K562 (cell line): ENCODE results near the gene KRTAP5-4. TPM values are rescaled to one million over a fixed set of nuclear protein-coding genes. Genes with fewer than 3 reads are reported as not detected.

Experiments used
- ATAC-seq: fragments of 200-7000 bp; cut with Tn5 transposase; 3 replicates; pipeline ENCODE4 v1.9.1; 2020; ENCODE audit warnings: moderate library complexity
- BruUV-seq: library from RNA; stranded (reverse); fragments of 400-500 nt; replicated peaks from 2 replicates; lab custom pipeline; 2021; lab: Mats Ljungman, UMichigan
- CTCF ChIA-PET: fragments of 300-600 bp; formaldehyde crosslinking; extraction: SDS; loops from one replicate; lab custom pipeline; 2021; ENCODE audit warnings: low intra/inter-chr PET ratio; lab: Yijun Ruan, JAX
- POLR2A ChIA-PET: fragments of 300-600, 350-650 bp; sonication (Branson Sonifier 250); formaldehyde crosslinking; extraction: SDS; loops from one replicate; lab custom pipeline; 2021; ENCODE audit warnings: antibody characterized with exemption, inconsistent platforms; lab: Yijun Ruan, JAX
- DNase-seq, 4 experiments: peaks; one replicate each; pipeline versions ENCODE4 v3.0.0 to v3.0.0-alpha.2; 2011 to 2018; ENCODE audit warnings: low spot score in 3 of 4, mixed read lengths in 3 of 4; ENCODE audit errors: extremely low read depth in 1 of 4
- FAIRE-seq: peaks from 2 replicates; lab custom pipeline; 2011; peaks lifted over from hg19 to GRCh38; lab: Jason Lieb, UNC
- H2AFZ ChIP-seq: 2 replicates; pipeline ENCODE4 v1.6.0; 2011; ENCODE audit warnings: low read depth, low read length, control low read depth, inconsistent platforms
- H3K27ac ChIP-seq: fragments of 200-600 bp; 3 replicates; pipeline ENCODE4 v1.8.0; 2011; ENCODE audit warnings: low read depth, mild to moderate bottlenecking, control low read depth, inconsistent platforms, low read length, moderate library complexity, mixed read lengths; ENCODE audit errors: extremely low read depth
- H3K27me3 ChIP-seq, 2 experiments: fragments of 300-600 bp in 1 of 2; 2 replicates in 1 of 2; 3 replicates in 1 of 2; pipeline versions ENCODE4 v1.6.0 to v1.8.0; 2011; ENCODE audit warnings: inconsistent platforms in 2 of 2, low read length in 2 of 2, mild to moderate bottlenecking in 1 of 2, mixed read lengths in 1 of 2, moderate library complexity in 1 of 2; ENCODE audit not compliant: control insufficient read depth in 2 of 2, insufficient read depth in 2 of 2
- H3K36me3 ChIP-seq: fragments of 300-600 bp; 3 replicates; pipeline ENCODE4 v1.8.0; 2011; ENCODE audit warnings: mild to moderate bottlenecking, low read length, inconsistent platforms; ENCODE audit not compliant: control insufficient read depth, insufficient read depth
- H3K4me1 ChIP-seq, 2 experiments: fragments of 200-600 bp in 1 of 2; replicated peaks in 1 of 2; 2 replicates in 1 of 2; 3 replicates in 1 of 2; pipeline versions ENCODE4 v1.5.1 to v1.8.0; 2011; ENCODE audit warnings: inconsistent platforms in 2 of 2, low read length in 2 of 2, mild to moderate bottlenecking in 1 of 2, mixed read lengths in 1 of 2, moderate library complexity in 1 of 2; ENCODE audit not compliant: control insufficient read depth in 2 of 2, insufficient read depth in 2 of 2
- H3K4me2 ChIP-seq: 2 replicates; pipeline ENCODE4 v1.6.1; 2011; ENCODE audit warnings: low read length, control low read depth, inconsistent platforms, mixed read lengths; ENCODE audit not compliant: insufficient read depth
- H3K4me3 ChIP-seq: fragments of 200-600 bp; sonication (generic), shearing (Covaris generic); 2 replicates; pipeline ENCODE4 v1.5.1; 2016; ENCODE audit warnings: control low read depth, inconsistent platforms
- H3K79me2 ChIP-seq: fragments of 200-600 bp; 3 replicates; pipeline ENCODE4 v1.8.0; 2011; ENCODE audit warnings: low read length, inconsistent platforms; ENCODE audit not compliant: control insufficient read depth, insufficient read depth
- H3K9ac ChIP-seq, 2 experiments: 2 replicates each; pipeline versions ENCODE4 v1.6.0 to v1.6.1; 2011; ENCODE audit warnings: low read depth in 2 of 2, low read length in 2 of 2, control low read depth in 1 of 2, inconsistent platforms in 1 of 2, mild to moderate bottlenecking in 1 of 2, mixed read lengths in 1 of 2; ENCODE audit not compliant: insufficient read depth in 1 of 2
- H3K9me1 ChIP-seq: one replicate; pipeline ENCODE4 v1.6.0; 2011; ENCODE audit warnings: inconsistent platforms, mild to moderate bottlenecking, low read length, moderate library complexity; ENCODE audit not compliant: control insufficient read depth, insufficient read depth
- H3K9me3 ChIP-seq: replicated peaks from 2 replicates; pipeline ENCODE4 v1.5.1; 2011; ENCODE audit warnings: low read depth, low read length, inconsistent platforms; ENCODE audit not compliant: control insufficient read depth, insufficient read depth
- H4K20me1 ChIP-seq: replicated peaks from 2 replicates; pipeline ENCODE4 v1.6.1; 2011; ENCODE audit warnings: low read length, inconsistent platforms, mixed read lengths; ENCODE audit not compliant: control insufficient read depth, insufficient read depth
- ATF7 ChIP-seq: fragments of 450-650 bp; IDR thresholded peaks from 2 replicates; pipeline ENCODE4 v1.7.1; 2014; ENCODE audit warnings: mild to moderate bottlenecking, moderate library complexity
- C11orf30 ChIP-seq: fragments of 450-650 bp; IDR thresholded peaks from 2 replicates; pipeline ENCODE4 v1.6.1; 2016; ENCODE audit warnings: low read depth, mild to moderate bottlenecking
- DACH1 ChIP-seq: fragments of 450-650 bp; IDR thresholded peaks from 2 replicates; pipeline ENCODE4 v1.6.1; 2018; ENCODE audit not compliant: partially characterized antibody
- MYBL2 ChIP-seq, 2 experiments: fragments of 450-650 bp in 1 of 2; sonication (generic) in 1 of 2; formaldehyde crosslinking in 1 of 2; IDR thresholded peaks; 2 replicates each; pipeline versions ENCODE4 v1.6.1 to v1.8.1; 2017 to 2022; ENCODE audit warnings: borderline replicate concordance in 1 of 2, inconsistent platforms in 1 of 2, low read depth in 1 of 2, mild to moderate bottlenecking in 1 of 2, missing genetic modification reagents in 1 of 2, moderate library complexity in 1 of 2
- PCBP2 ChIP-seq: fragments of 200-400 bp; formaldehyde crosslinking; IDR thresholded peaks from 2 replicates; pipeline ENCODE4 v1.6.1; 2018; ENCODE audit warnings: low read length, low read depth, mild to moderate bottlenecking, moderate library complexity; ENCODE audit not compliant: poor library complexity, severe bottlenecking
- POLR2G ChIP-seq: fragments of 200-400 bp; formaldehyde crosslinking; IDR thresholded peaks from 2 replicates; pipeline ENCODE4 v1.6.1; 2017; ENCODE audit warnings: low read depth, mild to moderate bottlenecking, antibody characterized with exemption, low read length, moderate library complexity
- PRPF4 ChIP-seq: fragments of 200-400 bp; formaldehyde crosslinking; IDR thresholded peaks from one replicate; pipeline ENCODE4 v1.6.1; 2017; ENCODE audit warnings: low read length, low read depth, mild to moderate bottlenecking; ENCODE audit not compliant: insufficient read depth, poor library complexity, severe bottlenecking
- RBM25 ChIP-seq: fragments of 200-400 bp; formaldehyde crosslinking; IDR thresholded peaks from 2 replicates; pipeline ENCODE4 v1.6.1; 2018; ENCODE audit warnings: low read length, low read depth, moderate library complexity; ENCODE audit not compliant: severe bottlenecking
- SAFB ChIP-seq: fragments of 200-400 bp; formaldehyde crosslinking; IDR thresholded peaks from 2 replicates; pipeline ENCODE4 v1.6.1; 2017; ENCODE audit warnings: low read depth, low read length, borderline replicate concordance
- SFPQ ChIP-seq: fragments of 200-400 bp; formaldehyde crosslinking; IDR thresholded peaks from 2 replicates; pipeline ENCODE4 v1.6.1; 2017; ENCODE audit warnings: mild to moderate bottlenecking, low read depth, low read length, moderate library complexity
- SUPT5H ChIP-seq: fragments of 450-650 bp; IDR thresholded peaks from 2 replicates; pipeline ENCODE4 v1.6.1; 2016
- ZNF224 ChIP-seq: sonication (generic); formaldehyde crosslinking; IDR thresholded peaks from 2 replicates; pipeline ENCODE4 v1.8.0; 2022; ENCODE audit warnings: mild to moderate bottlenecking, missing genetic modification reagents
- ZZZ3 ChIP-seq: fragments of 450-650 bp; IDR thresholded peaks from 2 replicates; pipeline ENCODE4 v1.6.1; 2016; ENCODE audit warnings: antibody characterized with exemption, mild to moderate bottlenecking, moderate library complexity
- WGBS: fragments of 100-300 bp; shearing (Covaris generic); methylation state at CpG from one replicate; pipeline ENCODE4 v1.1.6; 2016; ENCODE audit warnings: low coverage, mixed read lengths; ENCODE audit not compliant: insufficient coverage; ENCODE audit errors: missing lambda C conversion rate; 5-methylcytosine and 5-hydroxymethylcytosine counted together
- in situ Hi-C: fragments of 300-500 bp; cut with MboI; formaldehyde crosslinking; loops from 4 replicates; pipeline ENCODE4 v1.15.0; 2018; ENCODE audit warnings: inconsistent platforms, mixed read lengths
- intact Hi-C: fragments of 100-400 bp; cut with micrococcal nuclease; formaldehyde crosslinking; loops from 2 replicates; pipeline ENCODE4 v1.14.2; 2022
- polyA plus RNA-seq, 8 experiments: library from polyadenylated mRNA; depleted of rRNA in 4 of 8; stranded (reverse) in 5 of 8; unstranded in 3 of 8; fragments of >200 nt; fragmentation: Nextera tagmentation in 2 of 8; fragmentation: Illumina TruSeq in 1 of 8; extraction: Ambion mirVana in 2 of 8; extraction: Trizol in 1 of 8; gene quantifications; 2 replicates each; pipeline versions ENCODE4 v1.2.1 to v1.2.3, GENCODE V29; 2011 to 2014; ENCODE audit warnings: inconsistent platforms in 1 of 8, missing spikeins in 1 of 8
- total RNA-seq, 7 experiments: library from RNA; depleted of rRNA in 6 of 7; stranded (reverse); fragments of >200 nt in 6 of 7; fragmentation: Illumina TruSeq in 2 of 7; extraction: Trizol in 2 of 7; gene quantifications; 2 replicates each; pipeline versions ENCODE4 v1.2.1 to v1.2.3, GENCODE V29; 2011 to 2021; ENCODE audit warnings: low replicate concordance in 1 of 7
- TF ChIP-seq, protein P1 (sequence below): fragments of 450-650 bp; IDR thresholded peaks from 2 replicates; pipeline ENCODE4 v1.6.1; 2016; ENCODE audit warnings: mild to moderate bottlenecking
- TF ChIP-seq, protein P2 (sequence below): fragments of 450-650 bp; IDR thresholded peaks from 2 replicates; pipeline ENCODE4 v1.7.1; 2018; ENCODE audit warnings: mild to moderate bottlenecking, low read depth; ENCODE audit not compliant: partially characterized antibody

Gene KRTAP5-4
- total and polyA plus RNA-seq, 9 of the 15 experiments (the other 6 are each of a cell fraction or from before 2014, with no cell fraction given): not detected

DNA sequence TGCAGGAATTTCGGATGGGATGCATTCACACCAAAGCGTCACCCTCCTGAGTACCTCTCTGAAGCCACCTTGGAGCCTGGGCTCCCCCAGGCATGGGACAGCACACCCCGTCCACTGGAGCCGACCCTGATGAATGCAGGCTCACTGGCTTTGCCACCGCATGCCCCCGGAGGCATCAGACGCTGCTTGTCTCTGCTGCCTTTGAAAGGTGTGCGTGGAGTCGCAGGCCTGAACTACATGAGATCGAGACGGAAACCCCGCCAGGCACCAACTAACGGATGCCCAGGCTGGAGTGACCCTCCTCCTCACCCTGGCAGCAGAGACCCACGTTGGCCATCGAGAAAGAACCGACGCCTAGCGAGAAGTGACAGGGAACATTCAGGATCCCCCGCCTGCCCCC lies 30.1 kb upstream of the KRTAP5-4 start:
- H3K79me2 ChIP-seq: no peaks in the 10 kb centered on the region
- ChIA-PET CTCF (interaction anchor here (0.6 to 2.0 kb wide), 6 partner anchors 23 to 351 kb away, joined by 3 to 15 read pairs (median 8); no protein-coding TSS in a partner anchor), POLR2A (interaction anchor here (0.6 to 1.3 kb wide), 3 partner anchors 34 to 182 kb away, joined by 3 to 5 read pairs (median 3); partner anchors contain the start of gene SYT8)
- H2AFZ ChIP-seq: no peak overlapping the region
- peaks cover 0 to 15% of the 10 kb centered on the region in 2 experiments; a peak in 2 of 5 replicates for H3K4me1 ChIP-seq
- WGBS: 4% methylated on average over 19 of the region's 19 CpGs
- H3K4me2 ChIP-seq: no peak overlapping the region
- no peak overlapping the region for H3K27ac ChIP-seq
- no peaks in the 10 kb centered on the region for H3K9me3 ChIP-seq
- H3K4me3 ChIP-seq: no peak overlapping the region
- no peak for FAIRE-seq
- no TSS peak for BruUV-seq
- H3K27me3 ChIP-seq: peaks cover 38 to 88% of the 10 kb centered on the region in 2 experiments
- TF ChIP-seq MYBL2 (IDR thresholded peaks at IDR 0.05; ENCODE audit: low read depth) (no peak), MYBL2 (CRISPR knock-in tag; IDR thresholded peaks at IDR 0.05; ENCODE audit: borderline replicate concordance) (no peak), SAFB (no peak), DACH1 (no peak), POLR2G (no peak), SUPT5H (no peak), ATF7 (no peak), SFPQ (no peak), ZNF224 (CRISPR knock-in tag) (no peak), PRPF4 (no peak), ZZZ3 (no peak), RBM25 (no peak), PCBP2 (no peak), C11orf30 (no peak)
- TF ChIP-seq, protein P1, sequence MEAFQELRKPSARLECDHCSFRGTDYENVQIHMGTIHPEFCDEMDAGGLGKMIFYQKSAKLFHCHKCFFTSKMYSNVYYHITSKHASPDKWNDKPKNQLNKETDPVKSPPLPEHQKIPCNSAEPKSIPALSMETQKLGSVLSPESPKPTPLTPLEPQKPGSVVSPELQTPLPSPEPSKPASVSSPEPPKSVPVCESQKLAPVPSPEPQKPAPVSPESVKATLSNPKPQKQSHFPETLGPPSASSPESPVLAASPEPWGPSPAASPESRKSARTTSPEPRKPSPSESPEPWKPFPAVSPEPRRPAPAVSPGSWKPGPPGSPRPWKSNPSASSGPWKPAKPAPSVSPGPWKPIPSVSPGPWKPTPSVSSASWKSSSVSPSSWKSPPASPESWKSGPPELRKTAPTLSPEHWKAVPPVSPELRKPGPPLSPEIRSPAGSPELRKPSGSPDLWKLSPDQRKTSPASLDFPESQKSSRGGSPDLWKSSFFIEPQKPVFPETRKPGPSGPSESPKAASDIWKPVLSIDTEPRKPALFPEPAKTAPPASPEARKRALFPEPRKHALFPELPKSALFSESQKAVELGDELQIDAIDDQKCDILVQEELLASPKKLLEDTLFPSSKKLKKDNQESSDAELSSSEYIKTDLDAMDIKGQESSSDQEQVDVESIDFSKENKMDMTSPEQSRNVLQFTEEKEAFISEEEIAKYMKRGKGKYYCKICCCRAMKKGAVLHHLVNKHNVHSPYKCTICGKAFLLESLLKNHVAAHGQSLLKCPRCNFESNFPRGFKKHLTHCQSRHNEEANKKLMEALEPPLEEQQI: no peak
- TF ChIP-seq, protein P2, sequence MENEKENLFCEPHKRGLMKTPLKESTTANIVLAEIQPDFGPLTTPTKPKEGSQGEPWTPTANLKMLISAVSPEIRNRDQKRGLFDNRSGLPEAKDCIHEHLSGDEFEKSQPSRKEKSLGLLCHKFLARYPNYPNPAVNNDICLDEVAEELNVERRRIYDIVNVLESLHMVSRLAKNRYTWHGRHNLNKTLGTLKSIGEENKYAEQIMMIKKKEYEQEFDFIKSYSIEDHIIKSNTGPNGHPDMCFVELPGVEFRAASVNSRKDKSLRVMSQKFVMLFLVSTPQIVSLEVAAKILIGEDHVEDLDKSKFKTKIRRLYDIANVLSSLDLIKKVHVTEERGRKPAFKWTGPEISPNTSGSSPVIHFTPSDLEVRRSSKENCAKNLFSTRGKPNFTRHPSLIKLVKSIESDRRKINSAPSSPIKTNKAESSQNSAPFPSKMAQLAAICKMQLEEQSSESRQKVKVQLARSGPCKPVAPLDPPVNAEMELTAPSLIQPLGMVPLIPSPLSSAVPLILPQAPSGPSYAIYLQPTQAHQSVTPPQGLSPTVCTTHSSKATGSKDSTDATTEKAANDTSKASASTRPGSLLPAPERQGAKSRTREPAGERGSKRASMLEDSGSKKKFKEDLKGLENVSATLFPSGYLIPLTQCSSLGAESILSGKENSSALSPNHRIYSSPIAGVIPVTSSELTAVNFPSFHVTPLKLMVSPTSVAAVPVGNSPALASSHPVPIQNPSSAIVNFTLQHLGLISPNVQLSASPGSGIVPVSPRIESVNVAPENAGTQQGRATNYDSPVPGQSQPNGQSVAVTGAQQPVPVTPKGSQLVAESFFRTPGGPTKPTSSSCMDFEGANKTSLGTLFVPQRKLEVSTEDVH: no peak
- in situ Hi-C loops: no loop called here
- ATAC-seq: no peak
- H3K36me3 ChIP-seq: no peaks in the 10 kb centered on the region
- peaks cover 17% of the 10 kb centered on the region for H4K20me1 ChIP-seq
- no peaks in the 10 kb centered on the region for H3K9me1 ChIP-seq
- DNase-seq: no peak
- intact Hi-C loops: loop anchor here (1.0 to 5.0 kb wide), 3 partner anchors 40 to 230 kb away; no protein-coding TSS in a partner anchor
- no peak overlapping the region for H3K9ac ChIP-seq
